GM03348 (cell line): ENCODE measurements around the gene KIF5A.

Source experiments
- DNase-seq: peaks from one replicate; pipeline ENCODE4 v3.0.0; 2012; ENCODE audit warnings: low spot score

Gene KIF5A

DNA sequence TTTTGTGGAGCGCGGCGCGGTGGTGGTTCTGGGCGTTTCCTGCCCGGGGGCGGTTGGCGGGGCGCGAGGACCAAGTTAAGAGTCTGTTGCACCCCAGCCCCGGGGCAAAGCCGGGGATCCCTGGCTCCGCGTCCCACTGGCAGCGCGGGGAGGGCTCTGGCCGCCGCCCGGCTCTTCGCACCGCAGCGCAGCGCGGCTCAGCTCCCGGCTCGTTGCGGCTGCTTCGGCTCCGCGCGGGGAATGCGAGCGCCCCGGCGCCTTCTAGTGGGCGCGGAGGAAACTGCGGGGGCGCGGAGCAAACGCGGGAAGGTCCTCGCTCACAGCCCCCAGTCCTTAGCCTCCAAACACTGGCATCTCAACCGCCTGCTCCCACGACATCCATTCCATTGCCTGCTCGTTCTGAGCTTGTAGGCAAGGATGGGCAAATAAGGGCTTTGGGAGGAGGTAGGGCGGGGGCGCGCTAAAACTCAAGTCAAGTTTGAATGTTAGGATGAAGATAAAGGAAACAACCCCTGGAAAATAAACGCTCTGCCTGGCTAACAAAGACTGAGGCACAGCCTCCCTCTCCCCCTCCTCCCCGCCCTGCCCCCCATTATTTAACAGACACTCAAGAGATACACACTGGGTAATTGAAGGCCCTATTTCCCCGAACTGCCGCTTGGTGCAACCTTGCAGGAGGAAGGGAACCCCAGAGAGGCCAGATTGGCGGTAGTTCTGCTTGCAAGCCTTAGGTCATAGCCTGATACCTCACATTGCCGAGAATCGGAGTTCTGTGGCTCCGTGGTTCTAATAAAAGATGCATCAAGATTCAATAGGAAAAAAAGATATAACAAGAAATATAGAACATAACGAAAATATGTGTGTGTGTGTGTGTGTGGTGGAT is 83.4 kb downstream of the KIF5A start, which contains the start of gene B4GALNT1:
Gene B4GALNT1 (minus strand): TSS at position 244 of the 883 bp plus-strand sequence. CDS start 1,069 bp downstream, outside the sequence.
- peak; percentile 90 for DNase-seq
